Progenitor cell of endocrine pancreas (in vitro differentiated cells): Measurements from ENCODE around the gene SORL1. TPM values are rescaled to one million over a fixed set of nuclear protein-coding genes. Genes with fewer than 3 reads are reported as not detected.

Experiments
- DNase-seq: peaks from one replicate; pipeline ENCODE4 v3.0.0; 2021; ENCODE audit warnings: low spot score; ENCODE audit not compliant: unreplicated experiment
- H3K27ac Mint-ChIP-seq: 2 replicates; pipeline ENCODE4 v1.8.0; 2021; ENCODE audit warnings: mild to moderate bottlenecking, moderate library complexity, mixed read lengths
- H3K27me3 Mint-ChIP-seq: 2 replicates; pipeline ENCODE4 v1.8.0; 2021; ENCODE audit warnings: mixed read lengths
- H3K36me3 Mint-ChIP-seq: 2 replicates; pipeline ENCODE4 v1.8.0; 2022; ENCODE audit warnings: mixed read lengths; ENCODE audit not compliant: insufficient read depth
- H3K4me1 Mint-ChIP-seq: 2 replicates; pipeline ENCODE4 v1.8.0; 2021; ENCODE audit warnings: low read depth, mixed read lengths
- H3K4me3 Mint-ChIP-seq: 2 replicates; pipeline ENCODE4 v1.8.0; 2021; ENCODE audit warnings: low read depth, mild to moderate bottlenecking, moderate library complexity, mixed read lengths
- H3K9me3 Mint-ChIP-seq: 2 replicates; pipeline ENCODE4 v1.8.0; 2021; ENCODE audit warnings: low read depth, mixed read lengths
- total RNA-seq: library from RNA; stranded (reverse); gene quantifications from 2 replicates; pipeline ENCODE4 v1.2.1, GENCODE V29; 2021
- TF ChIP-seq, protein P1 (sequence below): fragments of 200-600 bp; sonication (generic); IDR thresholded peaks from one replicate; pipeline ENCODE4 v1.5.0; 2021; ENCODE audit warnings: antibody characterized with exemption, mild to moderate bottlenecking; ENCODE audit not compliant: unreplicated experiment

SORL1 gene
- total RNA-seq, 1 donor from 2014 or later: 31.8 TPM

DNA sequence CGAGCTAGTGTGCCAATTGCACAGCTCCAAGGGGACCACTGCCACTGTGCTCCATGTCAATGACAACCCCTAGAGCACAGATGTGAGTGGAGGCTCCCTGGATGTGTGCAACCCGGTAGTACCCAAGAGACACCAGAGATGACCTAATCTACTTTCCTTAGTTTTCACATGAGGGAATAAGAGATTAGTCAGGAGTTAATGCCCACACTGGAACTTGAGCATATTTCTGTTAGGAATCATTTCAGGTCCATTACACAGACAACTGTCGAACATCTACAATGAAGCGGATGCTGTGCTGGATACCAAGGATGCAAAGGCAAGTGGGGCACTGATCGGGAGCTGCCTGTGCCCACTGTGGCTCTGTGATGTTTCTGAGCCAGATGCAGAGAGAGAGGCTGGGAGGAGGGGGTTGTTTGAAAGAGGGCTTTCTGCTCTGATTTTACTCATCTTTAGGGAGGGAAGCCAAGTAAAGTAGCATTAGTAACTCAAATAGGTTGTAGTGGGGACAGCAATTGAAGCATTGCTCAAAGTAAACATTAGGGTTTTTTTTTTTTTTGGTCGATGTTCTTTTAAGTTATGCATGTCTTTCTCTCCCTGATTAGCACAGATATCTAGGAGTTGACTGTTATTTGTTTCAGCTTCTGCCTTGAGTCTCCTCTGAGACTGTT is 83.1 kb downstream of the SORL1 start:
- TF ChIP-seq, protein P1, sequence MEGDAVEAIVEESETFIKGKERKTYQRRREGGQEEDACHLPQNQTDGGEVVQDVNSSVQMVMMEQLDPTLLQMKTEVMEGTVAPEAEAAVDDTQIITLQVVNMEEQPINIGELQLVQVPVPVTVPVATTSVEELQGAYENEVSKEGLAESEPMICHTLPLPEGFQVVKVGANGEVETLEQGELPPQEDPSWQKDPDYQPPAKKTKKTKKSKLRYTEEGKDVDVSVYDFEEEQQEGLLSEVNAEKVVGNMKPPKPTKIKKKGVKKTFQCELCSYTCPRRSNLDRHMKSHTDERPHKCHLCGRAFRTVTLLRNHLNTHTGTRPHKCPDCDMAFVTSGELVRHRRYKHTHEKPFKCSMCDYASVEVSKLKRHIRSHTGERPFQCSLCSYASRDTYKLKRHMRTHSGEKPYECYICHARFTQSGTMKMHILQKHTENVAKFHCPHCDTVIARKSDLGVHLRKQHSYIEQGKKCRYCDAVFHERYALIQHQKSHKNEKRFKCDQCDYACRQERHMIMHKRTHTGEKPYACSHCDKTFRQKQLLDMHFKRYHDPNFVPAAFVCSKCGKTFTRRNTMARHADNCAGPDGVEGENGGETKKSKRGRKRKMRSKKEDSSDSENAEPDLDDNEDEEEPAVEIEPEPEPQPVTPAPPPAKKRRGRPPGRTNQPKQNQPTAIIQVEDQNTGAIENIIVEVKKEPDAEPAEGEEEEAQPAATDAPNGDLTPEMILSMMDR: no peak
- Mint-ChIP-seq H3K4me3 (no peak overlapping the region), H3K9me3 (peaks cover 5% of the 10 kb centered on the region), H3K27me3 (no peaks in the 10 kb centered on the region), H3K36me3 (peaks cover 19% of the 10 kb centered on the region), H3K27ac (no peak overlapping the region), H3K4me1 (peaks cover 4% of the 10 kb centered on the region)
- DNase-seq: no peak

DNA sequence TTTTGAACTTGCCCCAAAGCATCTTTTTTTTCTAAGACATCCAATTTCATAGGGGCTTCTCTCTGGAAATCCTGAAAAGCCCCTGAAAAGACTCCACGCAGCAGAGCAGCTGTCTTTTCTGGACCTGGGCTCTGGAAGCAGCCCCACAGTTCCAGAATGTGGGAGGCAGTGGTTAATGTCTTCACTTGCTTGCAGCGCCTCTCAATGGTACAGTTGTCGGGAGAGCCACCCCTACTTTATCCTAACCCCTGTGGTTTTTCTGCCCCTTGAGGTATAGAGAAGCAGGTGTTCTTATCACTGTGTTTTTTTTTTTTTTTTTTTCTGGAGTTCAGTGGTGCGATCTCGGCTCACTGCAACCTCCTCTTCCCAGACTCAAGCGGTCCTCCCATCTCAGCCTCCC is 84.0 kb downstream of the SORL1 start:
- H3K4me1 Mint-ChIP-seq: peaks cover 4% of the 10 kb centered on the region

DNA sequence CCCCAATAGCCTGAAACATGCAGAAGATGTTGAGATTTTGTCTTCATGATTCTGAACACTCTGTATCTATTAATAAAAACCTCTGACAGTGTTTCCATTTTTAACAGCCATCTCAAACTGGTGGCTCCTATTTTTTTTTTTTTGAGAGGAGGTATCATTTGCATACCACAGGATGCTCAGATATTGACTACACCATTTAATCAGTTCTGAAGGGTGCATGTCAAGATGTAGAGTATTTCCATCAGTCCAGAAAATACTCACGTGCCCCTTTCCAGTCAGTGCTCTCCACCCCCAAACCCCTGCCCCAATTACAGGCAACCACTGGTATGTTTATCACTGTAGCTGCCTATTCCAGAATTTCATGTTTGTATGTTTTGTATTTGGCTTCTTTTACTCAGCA is 85.9 kb downstream of the SORL1 start:
- TF ChIP-seq, protein P1: no peak
- Mint-ChIP-seq H3K36me3 (peaks cover 8% of the 10 kb centered on the region), H3K27ac (no peak overlapping the region), H3K4me1 (peaks cover 4% of the 10 kb centered on the region), H3K9me3 (no peaks in the 10 kb centered on the region), H3K27me3 (no peaks in the 10 kb centered on the region), H3K4me3 (no peak overlapping the region)
- DNase-seq: no peak

More for the DNA sequence above, 84.0 kb downstream of the SORL1 start:
- H3K36me3 Mint-ChIP-seq: peaks cover 14% of the 10 kb centered on the region
- no peak overlapping the region for H3K27ac Mint-ChIP-seq
- TF ChIP-seq, protein P1: no peak
- no peaks in the 10 kb centered on the region for H3K9me3 Mint-ChIP-seq
- no peak for DNase-seq
- H3K4me3 Mint-ChIP-seq: no peak overlapping the region
- no peaks in the 10 kb centered on the region for H3K27me3 Mint-ChIP-seq

DNA sequence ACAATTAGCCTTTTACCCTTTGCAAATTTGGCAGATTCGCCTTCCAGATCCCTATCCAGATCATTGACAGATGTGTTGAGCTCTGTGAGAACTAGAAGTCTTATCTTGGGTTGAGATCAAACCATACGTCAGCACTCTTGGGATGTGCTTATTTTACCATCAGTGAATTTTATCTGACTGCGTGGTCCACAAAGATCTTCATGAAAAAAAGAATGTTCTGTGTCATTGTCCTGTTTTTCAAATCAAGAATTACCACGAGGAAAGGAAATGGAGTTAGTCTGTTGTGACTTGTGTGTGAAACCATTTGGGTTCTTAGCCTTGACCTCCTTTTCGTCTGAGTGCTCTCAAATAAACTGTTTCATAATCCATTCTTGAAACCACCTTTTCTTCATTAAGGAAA is 86.9 kb downstream of the SORL1 start:
- Mint-ChIP-seq H3K36me3 (peaks cover 5% of the 10 kb centered on the region), H3K9me3 (no peaks in the 10 kb centered on the region), H3K27ac (no peak overlapping the region), H3K27me3 (no peaks in the 10 kb centered on the region), H3K4me1 (peaks cover 4% of the 10 kb centered on the region), H3K4me3 (no peak overlapping the region)
- no peak for DNase-seq
- TF ChIP-seq, protein P1: no peak

DNA sequence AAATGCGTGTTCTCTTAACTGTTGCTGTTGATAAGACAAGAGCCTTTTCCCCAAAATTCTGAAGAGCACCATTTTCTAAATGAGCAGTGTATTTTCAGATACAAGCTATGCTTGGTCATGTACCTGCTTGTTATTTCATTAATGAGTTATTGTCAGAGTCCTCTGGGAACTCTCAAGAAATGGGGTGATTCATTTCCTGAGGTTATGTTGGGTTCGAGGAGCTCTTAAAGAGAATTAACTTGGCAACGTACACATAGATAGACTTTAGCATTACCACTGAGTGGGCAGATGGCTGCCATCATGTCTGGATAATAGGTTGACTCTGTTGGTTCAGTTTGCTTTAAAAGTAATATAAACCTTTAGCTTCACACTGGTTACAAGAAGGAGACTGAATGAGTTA is 88.5 kb downstream of the SORL1 start:
- TF ChIP-seq, protein P1: no peak
- peaks cover 7% of the 10 kb centered on the region for H3K36me3 Mint-ChIP-seq
- no peaks in the 10 kb centered on the region for H3K27me3 Mint-ChIP-seq
- no peak for DNase-seq
- H3K27ac Mint-ChIP-seq: no peak overlapping the region
- no peak overlapping the region for H3K4me3 Mint-ChIP-seq
- peaks cover 3% of the 10 kb centered on the region for H3K4me1 Mint-ChIP-seq
- H3K9me3 Mint-ChIP-seq: no peaks in the 10 kb centered on the region
